H9 (cell line): Measurements from ENCODE around the gene PLCH1. TPM values are rescaled to one million over a fixed set of nuclear protein-coding genes. Genes with fewer than 3 reads are reported as not detected.

Experiments used
- DNase-seq: peaks from one replicate; pipeline ENCODE4 v3.0.0-alpha.2; 2017
- H2AFZ ChIP-seq: one replicate; pipeline ENCODE4 v1.6.1; 2013; ENCODE audit warnings: mild to moderate bottlenecking, low read length, control low read depth, moderate library complexity
- H2AK5ac ChIP-seq: 2 replicates; pipeline ENCODE4 v1.6.1; 2013; ENCODE audit warnings: low read length, control low read depth, mixed read lengths; ENCODE audit not compliant: insufficient read length
- H2BK120ac ChIP-seq: one replicate; pipeline ENCODE4 v1.6.1; 2013; ENCODE audit warnings: low read depth, mild to moderate bottlenecking, low read length, control low read depth, inconsistent platforms; ENCODE audit not compliant: poor library complexity, severe bottlenecking
- H2BK12ac ChIP-seq: 2 replicates; pipeline ENCODE4 v1.6.1; 2013; ENCODE audit warnings: low read length, control low read depth, mixed read lengths, low read depth; ENCODE audit not compliant: insufficient read length
- H2BK15ac ChIP-seq: 2 replicates; pipeline ENCODE4 v1.6.1; 2013; ENCODE audit warnings: low read depth, low read length, control low read depth
- H2BK20ac ChIP-seq: one replicate; pipeline ENCODE4 v1.6.1; 2013; ENCODE audit warnings: low read depth, mild to moderate bottlenecking, low read length, control low read depth, inconsistent platforms; ENCODE audit not compliant: poor library complexity, severe bottlenecking
- H2BK5ac ChIP-seq: 2 replicates; pipeline ENCODE4 v1.6.1; 2013; ENCODE audit warnings: low read length, control low read depth, mixed read lengths; ENCODE audit not compliant: insufficient read length
- H3K14ac ChIP-seq: 2 replicates; pipeline ENCODE4 v1.6.1; 2013; ENCODE audit warnings: low read length, control low read depth; ENCODE audit not compliant: insufficient read depth
- H3K18ac ChIP-seq: 2 replicates; pipeline ENCODE4 v1.6.1; 2013; ENCODE audit warnings: low read depth, mild to moderate bottlenecking, mixed read lengths, low read length, control low read depth; ENCODE audit not compliant: insufficient read length
- H3K23ac ChIP-seq: 2 replicates; pipeline ENCODE4 v1.6.1; 2013; ENCODE audit warnings: low read length, control low read depth, mixed read lengths, low read depth; ENCODE audit not compliant: insufficient read length
- H3K23me2 ChIP-seq: 2 replicates; pipeline ENCODE4 v1.6.1; 2013; ENCODE audit warnings: low read depth, mild to moderate bottlenecking, mixed read lengths, low read length, control low read depth; ENCODE audit not compliant: insufficient read length, poor library complexity, severe bottlenecking
- H3K27ac ChIP-seq: 2 replicates; pipeline ENCODE4 v1.5.1; 2013; ENCODE audit warnings: low read length, control low read depth, mixed read lengths, low read depth; ENCODE audit not compliant: insufficient read length
- H3K27me3 ChIP-seq: 2 replicates; pipeline ENCODE4 v1.6.1; 2013; ENCODE audit warnings: low read length, control low read depth, inconsistent platforms; ENCODE audit not compliant: insufficient read depth
- H3K4ac ChIP-seq: 2 replicates; pipeline ENCODE4 v1.6.1; 2013; ENCODE audit warnings: low read depth, mild to moderate bottlenecking, control low read depth, inconsistent platforms, low read length, moderate library complexity
- H3K4me1 ChIP-seq: 2 replicates; pipeline ENCODE4 v1.6.1; 2013; ENCODE audit warnings: low read length, control low read depth, inconsistent platforms; ENCODE audit not compliant: insufficient read depth
- H3K4me2 ChIP-seq: 2 replicates; pipeline ENCODE4 v1.6.1; 2013; ENCODE audit warnings: low read length, control low read depth, mixed read lengths; ENCODE audit not compliant: insufficient read length, insufficient read depth
- H3K56ac ChIP-seq: 2 replicates; pipeline ENCODE4 v1.6.1; 2013; ENCODE audit warnings: low read depth, mild to moderate bottlenecking, mixed read lengths, low read length, control low read depth; ENCODE audit not compliant: insufficient read length
- H3K79me1 ChIP-seq: 2 replicates; pipeline ENCODE4 v1.6.1; 2013; ENCODE audit warnings: low read depth, mild to moderate bottlenecking, moderate library complexity, low read length, control low read depth, inconsistent platforms; ENCODE audit not compliant: insufficient read depth, poor library complexity, severe bottlenecking
- H3K79me2 ChIP-seq: 2 replicates; pipeline ENCODE4 v1.6.1; 2013; ENCODE audit warnings: low read length, control low read depth, inconsistent platforms; ENCODE audit not compliant: insufficient read depth
- H3K9ac ChIP-seq: 2 replicates; pipeline ENCODE4 v1.6.1; 2013; ENCODE audit warnings: low read length, control low read depth, mixed read lengths; ENCODE audit not compliant: insufficient read length; ENCODE audit errors: extremely low read depth
- H3K9me3 ChIP-seq: one replicate; pipeline ENCODE4 v1.6.1; 2013; ENCODE audit warnings: low read depth, low read length, inconsistent platforms; ENCODE audit not compliant: control insufficient read depth
- H3T11ph ChIP-seq: one replicate; pipeline ENCODE4 v1.6.1; 2013; ENCODE audit warnings: mild to moderate bottlenecking, low read length, control low read depth, inconsistent platforms
- H4K20me1 ChIP-seq: one replicate; pipeline ENCODE4 v1.6.1; 2013; ENCODE audit not compliant: control insufficient read depth, insufficient read length, insufficient read depth
- H4K5ac ChIP-seq: 2 replicates; pipeline ENCODE4 v1.6.1; 2013; ENCODE audit warnings: low read depth, mild to moderate bottlenecking, mixed read lengths, low read length, control low read depth; ENCODE audit not compliant: insufficient read length
- H4K8ac ChIP-seq: replicated peaks from 2 replicates; pipeline ENCODE4 v1.6.1; 2013; ENCODE audit warnings: low read length, control low read depth, mixed read lengths, low read depth; ENCODE audit not compliant: insufficient read length
- H4K91ac ChIP-seq: 2 replicates; pipeline ENCODE4 v1.6.1; 2013; ENCODE audit warnings: low read depth, mild to moderate bottlenecking, moderate library complexity, mixed read lengths, low read length, control low read depth; ENCODE audit not compliant: insufficient read length
- H3K27ac Mint-ChIP-seq, 3 experiments: 2 replicates in 2 of 3; 3 replicates in 1 of 3; pipeline ENCODE4 v1.8.0; 2020 to 2021; ENCODE audit warnings: mixed read lengths in 3 of 3, mild to moderate bottlenecking in 1 of 3, moderate library complexity in 1 of 3
- H3K27me3 Mint-ChIP-seq: 2 replicates; pipeline ENCODE4 v1.8.0; 2021; ENCODE audit warnings: low read depth, mild to moderate bottlenecking, moderate library complexity, mixed read lengths
- H3K36me3 Mint-ChIP-seq, 3 experiments: 2 replicates in 2 of 3; 3 replicates in 1 of 3; pipeline ENCODE4 v1.8.0; 2020 to 2021; ENCODE audit warnings: low read depth in 3 of 3, mixed read lengths in 3 of 3; ENCODE audit not compliant: insufficient read depth in 1 of 3
- H3K4me1 Mint-ChIP-seq, 2 experiments: 2 replicates each; pipeline ENCODE4 v1.8.0; 2020; ENCODE audit warnings: mixed read lengths in 2 of 2
- H3K4me3 Mint-ChIP-seq, 2 experiments: 2 replicates in 1 of 2; 3 replicates in 1 of 2; pipeline ENCODE4 v1.8.0; 2020 to 2021; ENCODE audit warnings: mild to moderate bottlenecking in 2 of 2, mixed read lengths in 2 of 2, moderate library complexity in 1 of 2
- H3K9me3 Mint-ChIP-seq, 2 experiments: 2 replicates in 1 of 2; 3 replicates in 1 of 2; pipeline ENCODE4 v1.8.0; 2020; ENCODE audit warnings: mild to moderate bottlenecking in 2 of 2, mixed read lengths in 2 of 2, moderate library complexity in 1 of 2
- CTCF ChIP-seq: fragments of 200-600 bp; sonication (generic); conservative IDR thresholded peaks from 3 replicates; pipeline ENCODE4 v1.8.0; 2021; ENCODE audit warnings: antibody characterized with exemption, mild to moderate bottlenecking
- WGBS: extraction: QIAGEN DNeasy Blood & Tissue Kit; methylation state at CpG from one replicate; pipeline ENCODE4 v1.1.7; 2013; ENCODE audit warnings: missing lambda C conversion rate, low lambda C conversion rate, mixed read lengths; ENCODE audit not compliant: insufficient read length; ENCODE audit errors: extremely low coverage; 5-methylcytosine and 5-hydroxymethylcytosine counted together
- total RNA-seq: library from RNA; stranded (reverse); gene quantifications from 2 replicates; pipeline ENCODE4 v1.2.1, GENCODE V29; 2021

PLCH1 gene
- total RNA-seq, 1 experiment from 2014 or later = 19.0 TPM

GRCh38 chr3:155497930-155498647 lies 246.8 kb downstream of the PLCH1 start:
- Mint-ChIP-seq H3K4me1 (peaks cover 10 to 18% of the 10 kb centered on the region in 2 experiments), H3K4me3 (no peak overlapping the region), H3K36me3 (peaks cover 9 to 29% (median 16%) of the 10 kb centered on the region in 3 experiments; a peak in 6 of 7 replicates), H3K9me3 (no peaks in the 10 kb centered on the region), H3K27me3 (no peaks in the 10 kb centered on the region), H3K27ac (peak overlapping the region in 1 of 3 experiments; percentile 41; a peak in 2 of 7 replicates)
- TF ChIP-seq CTCF = no peak
- Histone ChIP-seq H3K4ac (no peak overlapping the region), H3K18ac (no peak overlapping the region), H3K79me2 (0 out of 2 replicates have a peak, but pooled peaks cover 2% of the 10 kb centered on the region), H3K4me1 (no peaks in the 10 kb centered on the region; the same call in 1 of the 2 replicates), H2BK12ac (no peak overlapping the region), H2BK5ac (no peak overlapping the region), H3T11ph (no peak overlapping the region), H3K4me2 (no peak overlapping the region), H3K9ac (no peak overlapping the region), H3K23ac (no peak overlapping the region), H2BK20ac (no peak overlapping the region), H3K23me2 (no peaks in the 10 kb centered on the region), H3K27ac (no peak overlapping the region), H2AFZ (no peak overlapping the region), H3K79me1 (no peaks in the 10 kb centered on the region), H3K14ac (no peak overlapping the region), H4K20me1 (no peaks in the 10 kb centered on the region), H4K5ac (peak overlapping the region; percentile 22), H3K9me3 (no peaks in the 10 kb centered on the region), H2BK120ac (no peak overlapping the region), H4K8ac (no peak overlapping the region), H2BK15ac (no peak overlapping the region), H3K27me3 (no peaks in the 10 kb centered on the region), H4K91ac (no peak overlapping the region), H2AK5ac (no peak overlapping the region), H3K56ac (no peak overlapping the region)
- WGBS = no CpG with 5 or more reads among the region's 5 CpGs
- no peak for DNase-seq
